B cell (primary cell): ENCODE measurements around the gene NAV2. TPM values are rescaled to one million over a fixed set of nuclear protein-coding genes. Genes with fewer than 3 reads are reported as not detected.

Experiments used
- ATAC-seq: fragments of 200-7000 bp; cut with Tn5 transposase; one replicate; pipeline ENCODE4 v1.10.0; 2021; ENCODE audit warnings: low read depth, mild to moderate bottlenecking, moderate number of reproducible peaks, moderate library complexity
- CTCF ChIA-PET: fragments of 350-600 bp; sonication (Branson Sonifier 250); formaldehyde crosslinking; loops from one replicate; lab custom pipeline; 2021; ENCODE audit warnings: antibody characterized with exemption, inconsistent platforms; lab: Charles Lee
- POLR2A ChIA-PET: fragments of 350-600 bp; sonication (Branson Sonifier 250); formaldehyde crosslinking; loops from one replicate; lab custom pipeline; 2021; ENCODE audit warnings: antibody characterized with exemption; lab: Charles Lee
- DNase-seq: peaks from one replicate; pipeline ENCODE4 v3.0.0; 2013
- H2AFZ ChIP-seq: 2 replicates; pipeline ENCODE4 v1.6.1; 2012; ENCODE audit warnings: mild to moderate bottlenecking, low read depth, low read length; ENCODE audit not compliant: insufficient read depth, poor library complexity, severe bottlenecking
- H3K27ac ChIP-seq, 2 donors: 1 replicate in 1 of 2; 2 replicates in 1 of 2; pipeline ENCODE4 v1.5.1; 2012 to 2013; ENCODE audit warnings: low read length in 2 of 2, mild to moderate bottlenecking in 2 of 2, moderate library complexity in 1 of 2
- H3K27me3 ChIP-seq, 4 experiments: fragments of 200-600 bp in 1 of 4; sonication (generic) in 1 of 4; replicated peaks in 1 of 4; 1 replicate in 2 of 4; 2 replicates in 2 of 4; pipeline versions ENCODE4 v1.6.1 to v1.7.0; 2013 to 2016; ENCODE audit warnings: low read length in 3 of 4, mild to moderate bottlenecking in 2 of 4, mixed read lengths in 1 of 4, moderate library complexity in 1 of 4; ENCODE audit not compliant: insufficient read depth in 4 of 4, control insufficient read depth in 3 of 4; ENCODE audit errors: control extremely low read depth in 1 of 4
- H3K36me3 ChIP-seq, 2 experiments: replicated peaks in 1 of 2; 1 replicate in 1 of 2; 2 replicates in 1 of 2; pipeline versions ENCODE4 v1.6.1 to v1.7.1; 2013; ENCODE audit warnings: low read length in 1 of 2; ENCODE audit not compliant: insufficient read depth in 2 of 2, control insufficient read depth in 1 of 2; ENCODE audit errors: control extremely low read depth in 1 of 2, extremely low read depth in 1 of 2
- H3K4me1 ChIP-seq, 2 donors: fragments of 200-600 bp in 1 of 2; sonication (generic) in 1 of 2; 1 replicate in 1 of 2; 2 replicates in 1 of 2; pipeline versions ENCODE4 v1.5.1 to v1.6.1; 2013 to 2017; ENCODE audit warnings: low read length in 2 of 2; ENCODE audit not compliant: control insufficient read depth in 2 of 2, insufficient read depth in 2 of 2
- H3K4me2 ChIP-seq: replicated peaks from 2 replicates; pipeline ENCODE3; 2012; ENCODE audit warnings: mild to moderate bottlenecking, low read depth, low read length; ENCODE audit not compliant: poor library complexity, severe bottlenecking
- H3K4me3 ChIP-seq, 5 experiments: fragments of 200-600 bp in 1 of 5; sonication (generic) in 1 of 5; 1 replicate in 3 of 5; 2 replicates in 2 of 5; pipeline versions ENCODE4 v1.5.1 to v1.7.0; 2011 to 2016; ENCODE audit warnings: low read length in 4 of 5, mild to moderate bottlenecking in 4 of 5, low read depth in 2 of 5, control low read depth in 1 of 5, moderate library complexity in 1 of 5; ENCODE audit not compliant: insufficient read depth in 1 of 5; ENCODE audit errors: control extremely low read depth in 1 of 5, extremely low read depth in 1 of 5
- H3K79me2 ChIP-seq: fragments of 200-600 bp; sonication (generic); one replicate; pipeline ENCODE4 v1.6.0; 2016; ENCODE audit warnings: low read length; ENCODE audit not compliant: control insufficient read depth, insufficient read depth
- H3K9ac ChIP-seq: fragments of 200-600 bp; sonication (generic); 2 replicates; pipeline ENCODE4 v1.6.1; 2017; ENCODE audit warnings: mild to moderate bottlenecking, low read length, moderate library complexity
- H3K9me3 ChIP-seq, 3 donors: one replicate each; pipeline versions ENCODE4 v1.6.1 to v1.7.1; 2013; ENCODE audit warnings: low read length in 2 of 3; ENCODE audit not compliant: control insufficient read depth in 2 of 3, insufficient read depth in 1 of 3; ENCODE audit errors: control extremely low read depth in 1 of 3
- H4K20me1 ChIP-seq: 2 replicates; pipeline ENCODE4 v1.6.0; 2012; ENCODE audit warnings: mild to moderate bottlenecking, low read length; ENCODE audit not compliant: insufficient read depth, control insufficient read depth, poor library complexity, severe bottlenecking
- H3K27ac Mint-ChIP-seq: one replicate; pipeline ENCODE4 v1.8.0; 2021; ENCODE audit warnings: mixed read lengths
- H3K27me3 Mint-ChIP-seq: one replicate; pipeline ENCODE4 v1.8.0; 2021; ENCODE audit warnings: mixed read lengths
- H3K4me1 Mint-ChIP-seq: one replicate; pipeline ENCODE4 v1.8.0; 2021; ENCODE audit warnings: mixed read lengths
- H3K4me3 Mint-ChIP-seq: one replicate; pipeline ENCODE4 v1.8.0; 2021; ENCODE audit warnings: mixed read lengths
- H3K9me3 Mint-ChIP-seq: one replicate; pipeline ENCODE4 v1.8.0; 2022; ENCODE audit warnings: mixed read lengths; ENCODE audit not compliant: insufficient read depth
- CTCF ChIP-seq: fragments of 200-600 bp; IDR thresholded peaks from one replicate; pipeline ENCODE4 v1.8.0; 2022; ENCODE audit warnings: antibody characterized with exemption, mild to moderate bottlenecking
- EZH2 ChIP-seq: IDR thresholded peaks from 2 replicates; pipeline ENCODE4 v1.6.1; 2012; ENCODE audit warnings: borderline replicate concordance, low read depth, mild to moderate bottlenecking, moderate library complexity, low read length; ENCODE audit not compliant: insufficient read depth, poor library complexity, severe bottlenecking
- WGBS: methylation state at CpG from one replicate; pipeline ENCODE4 v1.1.5; 2013; ENCODE audit warnings: missing lambda C conversion rate; ENCODE audit not compliant: insufficient coverage; 5-methylcytosine and 5-hydroxymethylcytosine counted together
- intact Hi-C: fragments of 100-400 bp; cut with micrococcal nuclease; formaldehyde crosslinking; loops from one replicate; pipeline ENCODE4 v1.10.0; 2022
- polyA plus RNA-seq: library from polyadenylated mRNA; depleted of rRNA; stranded (reverse); fragments of >200 nt; gene quantifications from 2 replicates; pipeline ENCODE4 v1.2.3, GENCODE V29; 2012
- total RNA-seq, 2 donors: library from RNA; stranded (reverse); fragments of 120-200 nt in 1 of 2; gene quantifications; 1 replicate in 1 of 2; 2 replicates in 1 of 2; pipeline versions ENCODE4 v1.2.3 to v1.2.4, GENCODE V29; 2013 to 2022

NAV2 gene
- total and polyA plus RNA-seq, 2 donors (not counting 1 experiment from before 2014, with no cell fraction given), result 0.82 to 22.2 TPM

- Histone ChIP-seq H3K9me3 (peaks cover 0 to 4% (median 0%) of the 10 kb centered on the region in 3 donors), H3K27ac (no peak overlapping the region), H3K4me1 (no peaks in the 10 kb centered on the region), H3K36me3 (no peaks in the 10 kb centered on the region), H3K9ac (no peak overlapping the region), H2AFZ (no peak overlapping the region), H3K4me3 (no peak overlapping the region), H3K4me2 (no peak overlapping the region), H3K27me3 (peaks cover 0 to 2% (median 0%) of the 10 kb centered on the region in 4 experiments), H4K20me1 (no peaks in the 10 kb centered on the region), H3K79me2 (no peaks in the 10 kb centered on the region)
- H3K27ac Mint-ChIP-seq, result no peak overlapping the region
- no peaks in the 10 kb centered on the region for H3K9me3 Mint-ChIP-seq
- H3K27me3 Mint-ChIP-seq, result peaks cover 4% of the 10 kb centered on the region
- POLR2A ChIA-PET, result no interaction called here
- ATAC-seq, result no peak
- DNase-seq, result no peak
- H3K4me3 Mint-ChIP-seq, result no peak overlapping the region
- 49% methylated on average over 4 of the region's 7 CpGs for WGBS
- TF ChIP-seq CTCF (no peak), EZH2 (no peak)
- CTCF ChIA-PET, result no interaction called here
- no peaks in the 10 kb centered on the region for H3K4me1 Mint-ChIP-seq
- intact Hi-C loops, result no loop called here
Observed at GRCh38 chr11:19829109-19829837, 116.6 kb downstream of the NAV2 start.

GRCh38 chr11:19832086-19832750, 119.6 kb downstream of the NAV2 start:
- Histone ChIP-seq H3K27ac (no peak overlapping the region), H4K20me1 (no peaks in the 10 kb centered on the region), H3K4me1 (no peaks in the 10 kb centered on the region), H3K36me3 (no peaks in the 10 kb centered on the region), H3K9me3 (peaks cover 0 to 4% (median 1%) of the 10 kb centered on the region in 3 donors), H3K79me2 (no peaks in the 10 kb centered on the region), H3K27me3 (no peaks in the 10 kb centered on the region), H3K4me3 (no peak overlapping the region), H2AFZ (no peak overlapping the region), H3K4me2 (no peak overlapping the region), H3K9ac (no peak overlapping the region)
- DNase-seq (no peak), ATAC-seq (no peak)
- intact Hi-C loops, result no loop called here
- POLR2A ChIA-PET, result no interaction called here
- H3K9me3 Mint-ChIP-seq, result no peaks in the 10 kb centered on the region
- WGBS, result 97% methylated on average over 10 of the region's 12 CpGs
- TF ChIP-seq EZH2 (no peak), CTCF (no peak)
- CTCF ChIA-PET, result no interaction called here
- no peaks in the 10 kb centered on the region for H3K27me3 Mint-ChIP-seq
- no peaks in the 10 kb centered on the region for H3K4me1 Mint-ChIP-seq
- no peak overlapping the region for H3K4me3 Mint-ChIP-seq
- H3K27ac Mint-ChIP-seq, result no peak overlapping the region
